HepG2 (cell line): ENCODE measurements around the gene FBXL12. TPM values are rescaled to one million over a fixed set of nuclear protein-coding genes. Genes with fewer than 3 reads are reported as not detected.

Experiments
- ATM ChIP-seq: fragments of 450-650 bp; IDR thresholded peaks from 2 replicates; pipeline ENCODE4 v1.7.1; 2017; ENCODE audit warnings: mild to moderate bottlenecking, borderline replicate concordance
- ETS1 ChIP-seq: sonication (generic); formaldehyde crosslinking; IDR thresholded peaks from 2 replicates; pipeline ENCODE4 v1.4.0; 2020; ENCODE audit warnings: missing genetic modification reagents
- HNF1A ChIP-seq, 2 experiments: sonication (generic) in 1 of 2; formaldehyde crosslinking in 1 of 2; IDR thresholded peaks; 2 replicates each; pipeline versions ENCODE4 v1.4.0 to v1.6.1; 2016 to 2020; ENCODE audit warnings: borderline replicate concordance in 1 of 2, low read depth in 1 of 2, mild to moderate bottlenecking in 1 of 2, missing genetic modification reagents in 1 of 2
- NFE2L1 ChIP-seq: sonication (generic); formaldehyde crosslinking; IDR thresholded peaks from 2 replicates; pipeline ENCODE4 v1.4.0; 2020; ENCODE audit warnings: missing genetic modification reagents, mild to moderate bottlenecking, borderline replicate concordance
- PAWR ChIP-seq: sonication (generic); formaldehyde crosslinking; IDR thresholded peaks from 2 replicates; pipeline ENCODE4 v1.4.0; 2020; ENCODE audit warnings: missing genetic modification reagents, mild to moderate bottlenecking, borderline replicate concordance
- RBFOX2 ChIP-seq: fragments of 200-400 bp; formaldehyde crosslinking; IDR thresholded peaks from 2 replicates; pipeline ENCODE4 v1.6.1; 2017; ENCODE audit warnings: low read depth, mild to moderate bottlenecking, low read length
- SP4 ChIP-seq: sonication (generic); formaldehyde crosslinking; IDR thresholded peaks from 2 replicates; pipeline ENCODE4 v1.8.1; 2023; ENCODE audit warnings: mild to moderate bottlenecking, missing genetic modification reagents
- ZFY ChIP-seq: sonication (generic); formaldehyde crosslinking; IDR thresholded peaks from 2 replicates; pipeline ENCODE4 v1.4.0; 2020; ENCODE audit warnings: missing genetic modification reagents
- ZNF253 ChIP-seq: sonication (generic); formaldehyde crosslinking; IDR thresholded peaks from 2 replicates; pipeline ENCODE4 v1.8.0; 2022; ENCODE audit warnings: mild to moderate bottlenecking, missing genetic modification reagents, borderline replicate concordance
- ZNF580 ChIP-seq: IDR thresholded peaks from 2 replicates; pipeline ENCODE4 v1.6.1; 2016; ENCODE audit warnings: low read depth, borderline replicate concordance
- polyA plus RNA-seq, 8 experiments: library from polyadenylated mRNA; depleted of rRNA in 3 of 8; stranded (reverse) in 7 of 8; unstranded in 1 of 8; fragments of >200 nt; fragmentation: Illumina TruSeq in 4 of 8; extraction: Trizol in 4 of 8; gene quantifications; 2 replicates each; pipeline versions ENCODE4 v1.2.1 to v1.2.3, GENCODE V29; 2011 to 2016; ENCODE audit warnings: low read depth in 4 of 8, missing spikeins in 1 of 8, mixed read lengths in 1 of 8; ENCODE audit not compliant: insufficient read depth in 1 of 8
- total RNA-seq, 5 experiments: library from RNA; depleted of rRNA; stranded (reverse); fragments of >200 nt; fragmentation: Illumina TruSeq; extraction: Trizol; gene quantifications; 2 replicates each; pipeline ENCODE4 v1.2.3, GENCODE V29; 2016; ENCODE audit warnings: low read depth in 1 of 5
- TF ChIP-seq, protein P1 (sequence below): sonication (generic); formaldehyde crosslinking; IDR thresholded peaks from 2 replicates; pipeline ENCODE4; 2020; ENCODE audit warnings: missing genetic modification reagents, mild to moderate bottlenecking, borderline replicate concordance
- TF ChIP-seq, protein P2 (sequence below): sonication (generic); formaldehyde crosslinking; conservative IDR thresholded peaks from 2 replicates; pipeline ENCODE4 v1.4.0; 2020; ENCODE audit warnings: missing genetic modification reagents
- TF ChIP-seq, protein P3 (sequence below): sonication (generic); formaldehyde crosslinking; IDR thresholded peaks from 2 replicates; pipeline ENCODE4 v1.5.0; 2020; ENCODE audit warnings: mild to moderate bottlenecking, low read depth, missing genetic modification reagents, borderline replicate concordance
- TF ChIP-seq, protein P4 (sequence below): sonication (generic); formaldehyde crosslinking; conservative IDR thresholded peaks from 2 replicates; pipeline ENCODE4 v1.8.0; 2022; ENCODE audit warnings: mild to moderate bottlenecking, moderate library complexity, missing genetic modification reagents

The FBXL12 gene
- total and polyA plus RNA-seq, 2 of the 13 experiments (the other 11 are each of a cell fraction or from before 2014, with no cell fraction given) = 20.4 to 23.1 TPM

DNA sequence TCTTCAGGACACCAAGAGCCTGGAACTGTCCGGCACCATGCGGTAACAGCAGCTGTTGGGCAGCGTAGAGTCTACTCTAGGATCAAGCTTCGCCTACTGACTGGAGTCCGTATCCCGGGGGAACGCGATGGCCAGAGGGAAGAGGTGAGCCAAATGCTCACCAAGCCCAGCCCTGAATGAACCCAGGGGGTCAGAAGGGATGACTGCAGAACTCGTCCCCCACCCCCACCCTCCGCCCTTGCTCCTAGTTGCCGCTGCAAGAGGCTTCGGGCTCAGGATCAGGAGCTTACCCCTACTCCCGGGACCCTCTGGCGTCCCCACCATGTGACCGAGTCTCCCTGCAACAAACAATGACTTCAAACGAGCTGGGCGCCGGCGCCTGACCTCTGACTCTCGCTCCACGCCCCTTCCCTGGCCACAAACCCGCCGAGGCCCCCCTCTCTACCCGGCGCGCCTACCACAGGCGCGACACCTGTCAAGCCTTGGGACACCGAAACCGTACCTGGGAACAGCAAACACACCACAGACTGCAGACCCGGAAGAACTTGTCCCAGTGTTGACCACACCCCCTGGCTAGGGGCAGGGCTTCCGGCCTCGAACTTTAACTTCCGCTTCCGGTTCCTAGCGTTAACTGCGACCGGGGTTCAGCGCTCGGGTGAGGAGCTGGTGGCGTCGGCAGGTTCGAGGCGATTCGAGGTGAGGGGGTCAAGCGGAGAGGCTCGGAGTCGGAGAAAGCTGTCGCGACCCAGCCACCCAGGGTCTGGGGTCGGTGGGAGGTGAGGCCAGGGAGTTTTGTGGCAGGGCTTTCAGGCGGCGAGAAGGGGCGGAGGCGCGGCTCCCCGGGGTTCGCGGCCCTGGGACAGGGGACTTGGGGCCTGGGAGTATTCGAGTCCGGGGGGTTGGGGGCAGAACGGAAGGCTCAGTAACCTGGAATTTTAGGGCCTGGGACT, 8.7 kb upstream of the FBXL12 start, which contains the start of gene UBL5 (continued):
- TF ChIP-seq, protein P1, sequence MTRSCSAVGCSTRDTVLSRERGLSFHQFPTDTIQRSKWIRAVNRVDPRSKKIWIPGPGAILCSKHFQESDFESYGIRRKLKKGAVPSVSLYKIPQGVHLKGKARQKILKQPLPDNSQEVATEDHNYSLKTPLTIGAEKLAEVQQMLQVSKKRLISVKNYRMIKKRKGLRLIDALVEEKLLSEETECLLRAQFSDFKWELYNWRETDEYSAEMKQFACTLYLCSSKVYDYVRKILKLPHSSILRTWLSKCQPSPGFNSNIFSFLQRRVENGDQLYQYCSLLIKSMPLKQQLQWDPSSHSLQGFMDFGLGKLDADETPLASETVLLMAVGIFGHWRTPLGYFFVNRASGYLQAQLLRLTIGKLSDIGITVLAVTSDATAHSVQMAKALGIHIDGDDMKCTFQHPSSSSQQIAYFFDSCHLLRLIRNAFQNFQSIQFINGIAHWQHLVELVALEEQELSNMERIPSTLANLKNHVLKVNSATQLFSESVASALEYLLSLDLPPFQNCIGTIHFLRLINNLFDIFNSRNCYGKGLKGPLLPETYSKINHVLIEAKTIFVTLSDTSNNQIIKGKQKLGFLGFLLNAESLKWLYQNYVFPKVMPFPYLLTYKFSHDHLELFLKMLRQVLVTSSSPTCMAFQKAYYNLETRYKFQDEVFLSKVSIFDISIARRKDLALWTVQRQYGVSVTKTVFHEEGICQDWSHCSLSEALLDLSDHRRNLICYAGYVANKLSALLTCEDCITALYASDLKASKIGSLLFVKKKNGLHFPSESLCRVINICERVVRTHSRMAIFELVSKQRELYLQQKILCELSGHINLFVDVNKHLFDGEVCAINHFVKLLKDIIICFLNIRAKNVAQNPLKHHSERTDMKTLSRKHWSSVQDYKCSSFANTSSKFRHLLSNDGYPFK = peak; percentile 83
- TF ChIP-seq NFE2L1 = no peak
- TF ChIP-seq, protein P2, sequence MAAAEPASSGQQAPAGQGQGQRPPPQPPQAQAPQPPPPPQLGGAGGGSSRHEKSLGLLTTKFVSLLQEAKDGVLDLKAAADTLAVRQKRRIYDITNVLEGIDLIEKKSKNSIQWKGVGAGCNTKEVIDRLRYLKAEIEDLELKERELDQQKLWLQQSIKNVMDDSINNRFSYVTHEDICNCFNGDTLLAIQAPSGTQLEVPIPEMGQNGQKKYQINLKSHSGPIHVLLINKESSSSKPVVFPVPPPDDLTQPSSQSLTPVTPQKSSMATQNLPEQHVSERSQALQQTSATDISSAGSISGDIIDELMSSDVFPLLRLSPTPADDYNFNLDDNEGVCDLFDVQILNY (CRISPR knock-in tag) = no peak
- TF ChIP-seq ZFY (CRISPR knock-in tag) = peak; percentile 82
- peak; percentile 84 for TF ChIP-seq SP4
- peak; percentile 91 for TF ChIP-seq RBFOX2
- TF ChIP-seq PAWR = no peak
- TF ChIP-seq, protein P3, sequence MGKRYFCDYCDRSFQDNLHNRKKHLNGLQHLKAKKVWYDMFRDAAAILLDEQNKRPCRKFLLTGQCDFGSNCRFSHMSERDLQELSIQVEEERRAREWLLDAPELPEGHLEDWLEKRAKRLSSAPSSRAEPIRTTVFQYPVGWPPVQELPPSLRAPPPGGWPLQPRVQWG (CRISPR knock-in tag) = no peak
- TF ChIP-seq, protein P4, sequence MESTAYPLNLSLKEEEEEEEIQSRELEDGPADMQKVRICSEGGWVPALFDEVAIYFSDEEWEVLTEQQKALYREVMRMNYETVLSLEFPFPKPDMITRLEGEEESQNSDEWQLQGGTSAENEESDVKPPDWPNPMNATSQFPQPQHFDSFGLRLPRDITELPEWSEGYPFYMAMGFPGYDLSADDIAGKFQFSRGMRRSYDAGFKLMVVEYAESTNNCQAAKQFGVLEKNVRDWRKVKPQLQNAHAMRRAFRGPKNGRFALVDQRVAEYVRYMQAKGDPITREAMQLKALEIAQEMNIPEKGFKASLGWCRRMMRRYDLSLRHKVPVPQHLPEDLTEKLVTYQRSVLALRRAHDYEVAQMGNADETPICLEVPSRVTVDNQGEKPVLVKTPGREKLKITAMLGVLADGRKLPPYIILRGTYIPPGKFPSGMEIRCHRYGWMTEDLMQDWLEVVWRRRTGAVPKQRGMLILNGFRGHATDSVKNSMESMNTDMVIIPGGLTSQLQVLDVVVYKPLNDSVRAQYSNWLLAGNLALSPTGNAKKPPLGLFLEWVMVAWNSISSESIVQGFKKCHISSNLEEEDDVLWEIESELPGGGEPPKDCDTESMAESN (CRISPR knock-in tag) = peak; percentile 81; the same call in 1 of the 2 replicates
- no peak for TF ChIP-seq ZNF253 (CRISPR knock-in tag)
- TF ChIP-seq HNF1A (IDR thresholded peaks at IDR 0.05; ENCODE audit: low read depth) = no peak
- no peak; the same call in 1 of the 2 replicates for TF ChIP-seq HNF1A (CRISPR knock-in tag; IDR thresholded peaks at IDR 0.05; ENCODE audit: borderline replicate concordance)
- no peak for TF ChIP-seq ETS1 (CRISPR knock-in tag)
- no peak for TF ChIP-seq ATM
- peak; percentile 83 for TF ChIP-seq ZNF580
